ENCODE results near the gene CLCN5.

DNA sequence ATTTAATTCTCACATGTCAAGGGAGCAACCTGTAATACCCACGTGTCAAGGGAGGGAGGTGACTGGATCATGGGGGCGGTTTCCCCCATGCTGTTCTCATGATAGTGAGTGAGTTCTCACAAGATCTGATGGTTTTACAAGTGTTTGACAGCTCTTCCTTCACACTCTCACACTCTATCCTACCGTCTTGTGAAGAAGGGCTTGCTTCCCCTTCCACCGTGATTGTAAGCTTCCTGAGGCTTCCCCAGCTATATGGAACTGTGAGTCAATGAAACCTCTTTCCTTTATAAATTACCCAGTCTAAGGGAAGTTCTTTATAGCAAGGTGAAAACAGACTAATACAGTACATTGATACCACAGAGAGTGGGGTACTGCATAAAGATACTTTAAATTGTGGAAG lies 25.4 kb upstream of the CLCN5 start:
- TF ChIP-seq POLR2A (IDR thresholded peaks at IDR 0.05): no peak
- TF ChIP-seq, protein P1, sequence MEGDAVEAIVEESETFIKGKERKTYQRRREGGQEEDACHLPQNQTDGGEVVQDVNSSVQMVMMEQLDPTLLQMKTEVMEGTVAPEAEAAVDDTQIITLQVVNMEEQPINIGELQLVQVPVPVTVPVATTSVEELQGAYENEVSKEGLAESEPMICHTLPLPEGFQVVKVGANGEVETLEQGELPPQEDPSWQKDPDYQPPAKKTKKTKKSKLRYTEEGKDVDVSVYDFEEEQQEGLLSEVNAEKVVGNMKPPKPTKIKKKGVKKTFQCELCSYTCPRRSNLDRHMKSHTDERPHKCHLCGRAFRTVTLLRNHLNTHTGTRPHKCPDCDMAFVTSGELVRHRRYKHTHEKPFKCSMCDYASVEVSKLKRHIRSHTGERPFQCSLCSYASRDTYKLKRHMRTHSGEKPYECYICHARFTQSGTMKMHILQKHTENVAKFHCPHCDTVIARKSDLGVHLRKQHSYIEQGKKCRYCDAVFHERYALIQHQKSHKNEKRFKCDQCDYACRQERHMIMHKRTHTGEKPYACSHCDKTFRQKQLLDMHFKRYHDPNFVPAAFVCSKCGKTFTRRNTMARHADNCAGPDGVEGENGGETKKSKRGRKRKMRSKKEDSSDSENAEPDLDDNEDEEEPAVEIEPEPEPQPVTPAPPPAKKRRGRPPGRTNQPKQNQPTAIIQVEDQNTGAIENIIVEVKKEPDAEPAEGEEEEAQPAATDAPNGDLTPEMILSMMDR (IDR thresholded peaks at IDR 0.05): no peak
